Measurements from ENCODE around the gene ADAD1. TPM values are rescaled to one million over a fixed set of nuclear protein-coding genes. Genes with fewer than 3 reads are reported as not detected.

The ADAD1 gene
- total RNA-seq, 1 experiment from 2014 or later, result not detected

- Histone ChIP-seq H3K79me2 (ENCODE audit: insufficient read depth, low read length) (no peaks in the 10 kb centered on the region), H3K27ac (ENCODE audit: low read depth, low read length) (no peak overlapping the region), H4K20me1 (ENCODE audit: insufficient read depth) (no peaks in the 10 kb centered on the region), H3K9me3 (ENCODE audit: control insufficient read depth in 1 of 2, insufficient read depth in 1 of 2, low read depth in 1 of 2, low read length in 2 of 2) (no peaks in the 10 kb centered on the region), H3K9ac (ENCODE audit: low read length) (no peak overlapping the region), H3K9me2 (ENCODE audit: insufficient read depth) (no peaks in the 10 kb centered on the region), H3K36me3 (ENCODE audit: control insufficient read depth in 1 of 2, insufficient read depth in 2 of 2, low read length in 2 of 2) (no peaks in the 10 kb centered on the region), H3K4me3 (replicated peaks in 1 of 2; ENCODE audit: low read depth in 1 of 2, low read length in 2 of 2) (no peak overlapping the region), H3K4me1 (ENCODE audit: control insufficient read depth in 1 of 2, insufficient read depth in 2 of 2, low read length in 2 of 2) (peaks cover 0 to 5% of the 10 kb centered on the region in 2 experiments; a peak in 1 of 4 replicates), H3K27me3 (ENCODE audit: insufficient read depth, low read length) (no peaks in the 10 kb centered on the region), H2AFZ (ENCODE audit: low read depth, low read length, poor library complexity, severe bottlenecking) (no peak overlapping the region), H3K4me2 (ENCODE audit: low read length) (no peak overlapping the region)
- intact Hi-C loops (cut with micrococcal nuclease), result no loop called here
- ChIA-PET POLR2A (no interaction called here), RAD21 (ENCODE audit: low non-redundant PET in 1 of 2, low total read pairs in 2 of 2, uncharacterized antibody in 2 of 2, unreplicated experiment in 2 of 2) (no interaction called here), CTCF (no interaction called here)
- DNase-seq (ENCODE audit: low read depth, low spot score) (no peak), ATAC-seq (no peak)
- no TSS peak for BruUV-seq (replicated peaks)
- TF ChIP-seq ZFX (IDR thresholded peaks at IDR 0.05), result no peak
- no peak for TF ChIP-seq YY1 (IDR thresholded peaks at IDR 0.05; ENCODE audit: extremely low read depth, insufficient replicate concordance, low read depth, low read length)
- no peak for TF ChIP-seq TCF7L2 (IDR thresholded peaks at IDR 0.05; ENCODE audit: borderline replicate concordance, extremely low read depth, insufficient read depth, insufficient read length)
- no peak for TF ChIP-seq CTCF (IDR thresholded peaks at IDR 0.05 in 2 of 3, conservative IDR thresholded peaks at IDR 0.05 in 1 of 3; ENCODE audit: borderline replicate concordance in 1 of 3, insufficient read depth in 1 of 3, low read depth in 2 of 3, low read length in 2 of 3)
- no peak for TF ChIP-seq RAD21 (IDR thresholded peaks at IDR 0.05; ENCODE audit: low read depth)
- no peak for TF ChIP-seq ATF3 (IDR thresholded peaks at IDR 0.05)
- no peak for TF ChIP-seq ZBTB33 (IDR thresholded peaks at IDR 0.05; ENCODE audit: extremely low read depth, insufficient replicate concordance, low read length)
- TF ChIP-seq CEBPB (IDR thresholded peaks at IDR 0.05; ENCODE audit: low read depth), result no peak
- TF ChIP-seq ELF1 (IDR thresholded peaks at IDR 0.05; ENCODE audit: borderline replicate concordance, low read depth), result no peak
- TF ChIP-seq POLR2A (IDR thresholded peaks at IDR 0.05; ENCODE audit: borderline replicate concordance, extremely low read depth, insufficient read depth, insufficient read length), result no peak
- TF ChIP-seq EZH2phosphoT487 (IDR thresholded peaks at IDR 0.05; ENCODE audit: borderline replicate concordance), result no peak
- TF ChIP-seq JUND (IDR thresholded peaks at IDR 0.05), result no peak
- no peak for TF ChIP-seq ZNF274 (IDR thresholded peaks at IDR 0.05; ENCODE audit: low read depth, low read length)
- no peak for TF ChIP-seq REST (IDR thresholded peaks at IDR 0.05; ENCODE audit: low read depth)
These were observed 14.0 kb upstream of the ADAD1 start for GRCh38 chr4:122364700-122365404.

Measured in HCT116 (cell line).